Transverse colon (tissue), 4 donors: ENCODE results near the gene MALT1. TPM values are rescaled to one million over a fixed set of nuclear protein-coding genes. Genes with fewer than 3 reads are reported as not detected.
A peak's percentile ranks its signal among the peaks of the same experiment; 100 is the strongest.

Experiments used
- DNase-seq: peaks from one replicate; pipeline ENCODE4 v3.0.0-alpha.2; 2019
- H3K27ac ChIP-seq, 4 donors: fragments of 200-600 bp; sonication (generic); 2 replicates each; pipeline ENCODE4 v1.5.1; 2016 to 2018; ENCODE audit warnings: inconsistent platforms in 4 of 4
- H3K27me3 ChIP-seq: fragments of 200-600 bp; sonication (generic); 2 replicates; pipeline ENCODE4 v1.5.1; 2017; ENCODE audit warnings: inconsistent platforms
- H3K36me3 ChIP-seq, 4 donors: fragments of 200-600 bp; sonication (generic); 2 replicates each; pipeline ENCODE4 v1.5.1; 2017 to 2019; ENCODE audit warnings: inconsistent platforms in 4 of 4
- H3K4me1 ChIP-seq, 4 donors: fragments of 200-600 bp; sonication (generic); 2 replicates each; pipeline ENCODE4 v1.5.1; 2017 to 2020; ENCODE audit warnings: inconsistent platforms in 4 of 4
- H3K4me3 ChIP-seq, 4 donors: fragments of 200-600 bp; sonication (generic); 1 replicate in 1 of 4; 2 replicates in 3 of 4; pipeline versions ENCODE4 v1.5.1 to v1.6.1; 2017 to 2019; ENCODE audit warnings: inconsistent platforms in 4 of 4
- H3K9me3 ChIP-seq, 2 donors: fragments of 200-600 bp; sonication (generic); 2 replicates each; pipeline ENCODE4 v1.5.1; 2017 to 2019; ENCODE audit warnings: inconsistent platforms in 2 of 2
- CTCF ChIP-seq, 5 experiments: fragments of 200-600 bp in 3 of 5; fragments of 450-650 bp in 2 of 5; sonication (generic) in 3 of 5; IDR thresholded peaks; 1 replicate in 2 of 5; 2 replicates in 3 of 5; pipeline ENCODE4 v1.5.1; 2016 to 2017; ENCODE audit warnings: antibody characterized with exemption in 5 of 5, inconsistent platforms in 3 of 5, mild to moderate bottlenecking in 2 of 5, moderate library complexity in 1 of 5
- EP300 ChIP-seq: sonication (generic); formaldehyde crosslinking; IDR thresholded peaks from one replicate; pipeline ENCODE4 v1.6.1; 2017; ENCODE audit warnings: antibody characterized with exemption, low read depth
- POLR2A ChIP-seq: fragments of 450-650 bp; IDR thresholded peaks from one replicate; pipeline ENCODE4 v1.6.1; 2016; ENCODE audit warnings: antibody characterized with exemption, mild to moderate bottlenecking, moderate library complexity
- POLR2AphosphoS5 ChIP-seq, 3 donors: sonication (generic); formaldehyde crosslinking; IDR thresholded peaks; one replicate each; pipeline ENCODE4 v1.6.1; 2016; ENCODE audit warnings: antibody characterized with exemption in 3 of 3
- WGBS, 2 donors: methylation state at CpG; one replicate each; pipeline ENCODE4 v1.1.5; 2018; ENCODE audit warnings: low coverage in 1 of 2; 5-methylcytosine and 5-hydroxymethylcytosine counted together
- in situ Hi-C, 4 donors: fragments of 200-750 bp; cut with MboI; loops; one replicate each; pipeline versions ENCODE4 v1.15.0 to v1.15.1; 2017; ENCODE audit warnings: low sequenced_read_pairs in 3 of 4, low pct_ligation_motif_present in 1 of 4, low pct_unique_long_range_greater_than_20kb in 1 of 4
- intact Hi-C: fragments of 100-400 bp; cut with DNase I; formaldehyde crosslinking; loops from one replicate; pipeline ENCODE4 v1.15.1; 2023; ENCODE audit warnings: low total_unique reads
- total RNA-seq, 4 donors: library from RNA; depleted of rRNA; stranded (reverse); fragments of >200 nt; gene quantifications; one replicate each; pipeline ENCODE4 v1.1.0, GENCODE V29; 2016

The MALT1 gene
- total RNA-seq, 4 donors from 2014 or later: 12.5 to 38.9 (median 29.5) TPM

DNA sequence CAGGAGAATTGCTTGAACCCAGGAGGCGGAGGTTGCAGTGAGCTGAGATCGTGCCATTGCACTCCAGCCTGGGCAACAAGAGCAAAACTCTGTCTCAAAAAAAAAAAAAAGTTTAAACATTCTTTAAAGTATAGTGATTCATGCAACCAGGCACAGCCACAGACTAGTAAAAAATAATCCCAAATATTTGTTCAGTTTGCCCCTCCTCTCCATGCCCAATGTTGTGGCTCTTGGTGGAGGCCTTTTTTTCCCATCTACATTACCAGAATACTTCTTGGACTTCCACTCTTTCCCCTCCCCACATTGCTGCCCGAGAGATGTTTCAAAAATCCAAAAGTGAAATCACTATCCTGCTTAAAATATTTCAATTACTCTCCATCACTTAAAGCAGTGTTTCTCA, 5.1 kb upstream of the MALT1 start:
- TF ChIP-seq EP300 (no peak), POLR2AphosphoS5 (IDR thresholded peaks at IDR 0.05) (no peak), CTCF (IDR thresholded peaks at IDR 0.05) (no peak), POLR2A (no peak)
- Histone ChIP-seq H3K4me3 (no peak overlapping the region), H3K36me3 (no peaks in the 10 kb centered on the region), H3K27me3 (no peaks in the 10 kb centered on the region), H3K27ac (no peak overlapping the region), H3K4me1 (peaks cover 0 to 14% (median 9%) of the 10 kb centered on the region in 4 donors), H3K9me3 (no peaks in the 10 kb centered on the region)
- 33 to 90% methylated on average over 1 to 3 of the region's 3 CpGs for WGBS, 2 donors
- in situ Hi-C loops (loop anchor here in 2 of 4 donors (10.0 to 25.0 kb wide), 2 partner anchors 129 to 131 kb away; no protein-coding TSS in a partner anchor), intact Hi-C loops (no loop called here)
- DNase-seq: no peak

GRCh38 chr18:58668211-58668610, 3.1 kb upstream of the MALT1 start:
- Histone ChIP-seq H3K4me1 (peaks cover 0 to 26% (median 14%) of the 10 kb centered on the region in 4 donors), H3K4me3 (no peak overlapping the region), H3K27ac (no peak overlapping the region), H3K27me3 (no peaks in the 10 kb centered on the region), H3K9me3 (no peaks in the 10 kb centered on the region), H3K36me3 (no peaks in the 10 kb centered on the region)
- intact Hi-C loops: no loop called here
- WGBS, 2 donors: 85 to 100% methylated on average over 2 of the region's 2 CpGs
- no peak for DNase-seq
- in situ Hi-C loops: loop anchor here in 2 of 4 donors (10.0 to 25.0 kb wide), 2 partner anchors 131 to 133 kb away; no protein-coding TSS in a partner anchor
- TF ChIP-seq EP300 (no peak), POLR2AphosphoS5 (IDR thresholded peaks at IDR 0.05) (no peak), POLR2A (no peak), CTCF (IDR thresholded peaks at IDR 0.05) (no peak)

DNA sequence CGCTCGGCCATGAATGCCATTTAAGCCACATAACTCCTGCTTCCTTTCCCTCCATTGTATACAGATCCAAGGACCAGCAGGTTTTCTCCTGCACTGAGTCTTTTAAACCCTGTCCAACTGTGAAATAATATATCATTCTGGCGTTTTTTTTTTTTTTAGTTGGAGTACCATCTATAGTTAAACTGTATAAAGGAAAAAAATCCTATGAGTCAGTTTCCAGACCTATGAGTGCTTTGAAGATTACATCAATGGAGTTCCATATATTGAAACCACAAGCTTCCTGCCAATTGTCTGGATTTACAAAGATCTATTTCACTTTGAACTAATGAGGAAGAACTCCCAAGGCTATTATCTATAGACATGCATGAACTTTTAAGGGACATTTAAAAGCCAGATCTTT, 2.4 kb upstream of the MALT1 start:
- 60 to 74% methylated on average over 2 to 3 of the region's 3 CpGs for whole genome bisulfite sequencing, 2 donors
- peaks cover 0 to 28% (median 14%) of the 10 kb centered on the region in 4 donors for H3K4me1 ChIP-seq
- in situ Hi-C loops: loop anchor here in 2 of 4 donors (10.0 to 25.0 kb wide), 2 partner anchors 132 to 134 kb away; no protein-coding TSS in a partner anchor
- intact Hi-C loops: no loop called here
- H3K4me3 ChIP-seq: no peak overlapping the region
- DNase-seq: no peak
- H3K27ac ChIP-seq: no peak overlapping the region
- no peaks in the 10 kb centered on the region for H3K9me3 ChIP-seq
- TF ChIP-seq POLR2AphosphoS5 (IDR thresholded peaks at IDR 0.05) (no peak), EP300 (no peak), CTCF (IDR thresholded peaks at IDR 0.05) (no peak), POLR2A (no peak)
- no peaks in the 10 kb centered on the region for H3K36me3 ChIP-seq
- H3K27me3 ChIP-seq: no peaks in the 10 kb centered on the region

DNA sequence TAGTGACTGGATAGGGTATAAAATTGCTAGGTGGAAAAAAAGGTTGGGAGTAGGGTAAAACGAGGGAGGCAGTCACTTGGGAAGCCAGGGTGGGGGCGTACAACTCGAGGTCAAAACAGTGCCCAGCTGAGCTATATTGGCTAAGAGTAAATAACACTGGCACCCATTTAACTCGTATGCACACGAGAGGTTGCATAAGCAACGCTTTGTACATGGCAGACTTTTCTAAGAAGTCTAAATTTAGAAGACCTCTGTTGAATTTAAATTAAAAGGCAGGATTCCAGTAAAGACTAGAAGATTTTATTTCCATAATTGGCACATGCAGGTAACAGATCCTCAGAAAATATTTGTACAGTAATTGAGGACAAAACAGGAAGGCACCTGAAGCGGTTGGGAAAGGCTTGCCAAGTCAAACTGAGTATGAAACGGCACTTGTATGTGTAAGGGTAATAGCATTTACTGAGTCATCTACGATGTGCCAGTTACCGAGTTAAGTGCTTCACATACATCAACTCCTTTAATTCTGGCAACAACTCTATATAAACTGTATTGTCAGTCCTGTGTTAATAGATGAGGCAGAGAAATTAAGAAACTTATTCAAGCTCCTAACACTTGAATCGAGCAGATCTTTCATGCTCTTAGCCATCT, 1.4 kb upstream of the MALT1 start:
- TF ChIP-seq EP300: no peak
- no peak for TF ChIP-seq POLR2AphosphoS5 (IDR thresholded peaks at IDR 0.05)
- Histone ChIP-seq H3K4me3 (no peak overlapping the region), H3K27ac (peak overlapping the region in 2 of 4 donors; percentile 98 to 99), H3K9me3 (no peaks in the 10 kb centered on the region), H3K36me3 (no peaks in the 10 kb centered on the region), H3K27me3 (no peaks in the 10 kb centered on the region), H3K4me1 (peaks cover 0 to 28% (median 14%) of the 10 kb centered on the region in 4 donors)
- in situ Hi-C loops: loop anchor here in 2 of 4 donors (10.0 to 25.0 kb wide), 2 partner anchors 133 to 135 kb away; no protein-coding TSS in a partner anchor
- 33 to 35% methylated on average over 10 to 11 of the region's 11 CpGs for WGBS, 2 donors
- intact Hi-C loops: no loop called here
- no peak for DNase-seq
